GM19023 (cell line): ENCODE data around the gene ALAD.
A peak's percentile ranks its signal among the peaks of the same experiment; 100 is the strongest.
"Not testable (repeated sequence)": the region's sequence is repeated elsewhere in the genome, so short reads cannot be mapped to it uniquely, and the experiment has no call there.

Source experiments
- ATAC-seq: cut with Tn5 transposase; IDR thresholded peaks from one replicate; pipeline ENCODE4 v1.9.1; 2021; ENCODE audit warnings: mild to moderate bottlenecking, moderate library complexity; ENCODE audit not compliant: unreplicated experiment

Gene ALAD

GRCh38 chr9:113401027-113401792, at the start of gene ALAD:
Gene ALAD, minus strand, starts transcription at chr9:113401284. Its CDS starts 7,725 bp downstream, at chr9:113393559.
- ATAC-seq = peak; percentile 99

GRCh38 chr9:113449376-113449775, 48.3 kb upstream of the ALAD start:
- no peak for ATAC-seq

- ATAC-seq = no peak
Measured at GRCh38 chr9:113446323-113446740, 45.2 kb upstream of the ALAD start.

GRCh38 chr9:113444736-113445135, 43.7 kb upstream of the ALAD start:
- ATAC-seq = no peak

GRCh38 chr9:113437716-113438115, 36.6 kb upstream of the ALAD start:
- not testable (repeated sequence) for ATAC-seq

GRCh38 chr9:113436728-113437515, 35.8 kb upstream of the ALAD start:
- ATAC-seq = no peak

- ATAC-seq = no peak
Measured at GRCh38 chr9:113431191-113431590, 30.1 kb upstream of the ALAD start.

- ATAC-seq = no peak
Measured at GRCh38 chr9:113428062-113428615, 27.1 kb upstream of the ALAD start.

GRCh38 chr9:113427629-113428028, 26.5 kb upstream of the ALAD start:
- no peak for ATAC-seq

- ATAC-seq = no peak
Measured at GRCh38 chr9:113426701-113427100, 25.6 kb upstream of the ALAD start.

GRCh38 chr9:113425072-113425471, 24.0 kb upstream of the ALAD start:
- ATAC-seq = no peak

- no peak for ATAC-seq
Measured at GRCh38 chr9:113421726-113422125, 20.6 kb upstream of the ALAD start.

- ATAC-seq = no peak
Measured at GRCh38 chr9:113417370-113417769, 16.3 kb upstream of the ALAD start.

- peak; percentile 93 for ATAC-seq
Measured at GRCh38 chr9:113416149-113416721, 15.2 kb upstream of the ALAD start.

GRCh38 chr9:113410207-113410864, 9.3 kb upstream of the ALAD start, which contains the start of the genes C9orf43 and POLE3:
Gene C9orf43, plus strand, starts transcription at chr9:113410747. Its CDS starts 2,747 bp downstream, at chr9:113413494.
Gene POLE3, minus strand, starts transcription at chr9:113410675. Its CDS starts 382 bp downstream, at chr9:113410293.
- ATAC-seq = peak; percentile 96

GRCh38 chr9:113409883-113410206, 8.8 kb upstream of the ALAD start:
- no peak for ATAC-seq

- no peak for ATAC-seq
Measured at GRCh38 chr9:113409481-113409880, 8.4 kb upstream of the ALAD start.

- peak; percentile 20 for ATAC-seq
Measured at GRCh38 chr9:113406873-113407511, 5.9 kb upstream of the ALAD start.

- not testable (repeated sequence) for ATAC-seq
Measured at GRCh38 chr9:113406353-113406752, 5.3 kb upstream of the ALAD start.

GRCh38 chr9:113403646-113404045, 2.6 kb upstream of the ALAD start:
- no peak for ATAC-seq
